Adipocyte (in vitro differentiated cells): ENCODE results near the gene RAB40C.
A peak's percentile ranks its signal among the peaks of the same experiment; 100 is the strongest.

ENCODE experiments used
- DNase-seq: peaks from one replicate; pipeline ENCODE4 v3.0.0-alpha.2; 2015; ENCODE audit warnings: low read depth
- H3K27me3 ChIP-seq: replicated peaks from 2 replicates; pipeline ENCODE4 v1.7.0; 2013; ENCODE audit warnings: mild to moderate bottlenecking, low read length, moderate library complexity; ENCODE audit not compliant: control insufficient read depth, insufficient read depth
- H3K36me3 ChIP-seq: 2 replicates; pipeline ENCODE4 v1.7.0; 2013; ENCODE audit warnings: low read length, mild to moderate bottlenecking, moderate library complexity; ENCODE audit not compliant: control insufficient read depth, insufficient read depth, severe bottlenecking
- H3K4me1 ChIP-seq: 2 replicates; pipeline ENCODE4 v1.7.0; 2013; ENCODE audit warnings: mild to moderate bottlenecking, low read length, moderate library complexity; ENCODE audit not compliant: control insufficient read depth, insufficient read depth
- H3K4me3 ChIP-seq: 2 replicates; pipeline ENCODE4 v1.7.0; 2013; ENCODE audit warnings: mild to moderate bottlenecking, low read length, moderate library complexity
- H3K9ac ChIP-seq: 2 replicates; pipeline ENCODE4 v1.7.0; 2013; ENCODE audit warnings: mild to moderate bottlenecking, low read length, moderate library complexity
- H3K9me3 ChIP-seq: 2 replicates; pipeline ENCODE4 v1.7.0; 2013; ENCODE audit warnings: mild to moderate bottlenecking, low read length, moderate library complexity; ENCODE audit not compliant: control insufficient read depth

The RAB40C gene

GRCh38 chr16:638836-639235, 49.0 kb downstream of the RAB40C start:
- Histone ChIP-seq H3K36me3 (peaks cover 5% of the 10 kb centered on the region), H3K4me1 (peaks cover 9% of the 10 kb centered on the region), H3K9ac (no peak overlapping the region), H3K4me3 (no peak overlapping the region), H3K9me3 (no peaks in the 10 kb centered on the region), H3K27me3 (no peaks in the 10 kb centered on the region)
- DNase-seq, result no peak

- H3K9me3 ChIP-seq, result no peaks in the 10 kb centered on the region
- peak overlapping the region; percentile 96 for H3K9ac ChIP-seq
- H3K4me1 ChIP-seq, result peaks cover 13% of the 10 kb centered on the region
- H3K4me3 ChIP-seq, result no peak overlapping the region
- no peaks in the 10 kb centered on the region for H3K27me3 ChIP-seq
- H3K36me3 ChIP-seq, result no peaks in the 10 kb centered on the region
- DNase-seq, result no peak
Observed at GRCh38 chr16:640614-641013, 50.7 kb downstream of the RAB40C start.

GRCh38 chr16:641326-642188, 51.7 kb downstream of the RAB40C start, which contains the start of gene MCRIP2:
Gene MCRIP2 (plus strand): TSS chr16:641828. CDS start chr16:641992, 164 bp downstream.
- Histone ChIP-seq H3K36me3 (no peaks in the 10 kb centered on the region), H3K9ac (peak within 1 kb of the TSS; percentile 96), H3K27me3 (no peaks in the 10 kb centered on the region), H3K4me3 (peak within 1 kb of the TSS; percentile 87), H3K4me1 (peaks cover 22% of the 10 kb centered on the region), H3K9me3 (no peaks in the 10 kb centered on the region)
- peak; percentile 89 for DNase-seq

GRCh38 chr16:642189-643049, 52.6 kb downstream of the RAB40C start:
- no peaks in the 10 kb centered on the region for H3K27me3 ChIP-seq
- H3K4me1 ChIP-seq, result peaks cover 28% of the 10 kb centered on the region
- H3K4me3 ChIP-seq, result peak overlapping the region; percentile 87
- no peaks in the 10 kb centered on the region for H3K9me3 ChIP-seq
- H3K9ac ChIP-seq, result peak overlapping the region; percentile 96
- peak; percentile 47 for DNase-seq
- H3K36me3 ChIP-seq, result no peaks in the 10 kb centered on the region

- Histone ChIP-seq H3K4me3 (peak overlapping the region; percentile 87), H3K9me3 (no peaks in the 10 kb centered on the region), H3K27me3 (no peaks in the 10 kb centered on the region), H3K9ac (peak overlapping the region; percentile 96), H3K36me3 (no peaks in the 10 kb centered on the region), H3K4me1 (peaks cover 28% of the 10 kb centered on the region)
- no peak for DNase-seq
Observed at GRCh38 chr16:643050-643368, 53.1 kb downstream of the RAB40C start.

GRCh38 chr16:644556-644955, 54.7 kb downstream of the RAB40C start:
- Histone ChIP-seq H3K27me3 (no peaks in the 10 kb centered on the region), H3K4me3 (no peak overlapping the region), H3K9ac (no peak overlapping the region), H3K9me3 (no peaks in the 10 kb centered on the region), H3K36me3 (no peaks in the 10 kb centered on the region), H3K4me1 (peaks cover 37% of the 10 kb centered on the region)
- DNase-seq, result no peak

GRCh38 chr16:645852-646678, 56.2 kb downstream of the RAB40C start:
- Histone ChIP-seq H3K9ac (peak overlapping the region; percentile 60), H3K4me1 (peaks cover 41% of the 10 kb centered on the region), H3K9me3 (no peaks in the 10 kb centered on the region), H3K36me3 (no peaks in the 10 kb centered on the region), H3K27me3 (no peaks in the 10 kb centered on the region), H3K4me3 (peak overlapping the region; percentile 23)
- no peak for DNase-seq

- no peak for DNase-seq
- no peak overlapping the region for H3K4me3 ChIP-seq
- peaks cover 41% of the 10 kb centered on the region for H3K4me1 ChIP-seq
- no peaks in the 10 kb centered on the region for H3K27me3 ChIP-seq
- H3K9ac ChIP-seq, result peak overlapping the region; percentile 60
- H3K9me3 ChIP-seq, result no peaks in the 10 kb centered on the region
- H3K36me3 ChIP-seq, result no peaks in the 10 kb centered on the region
Observed at GRCh38 chr16:646679-647172, 56.9 kb downstream of the RAB40C start.

GRCh38 chr16:647173-647902, 57.5 kb downstream of the RAB40C start:
- no peaks in the 10 kb centered on the region for H3K36me3 ChIP-seq
- DNase-seq, result no peak
- no peaks in the 10 kb centered on the region for H3K9me3 ChIP-seq
- no peak overlapping the region for H3K4me3 ChIP-seq
- H3K4me1 ChIP-seq, result peaks cover 41% of the 10 kb centered on the region
- H3K9ac ChIP-seq, result no peak overlapping the region
- H3K27me3 ChIP-seq, result no peaks in the 10 kb centered on the region

GRCh38 chr16:648071-648780, 58.4 kb downstream of the RAB40C start:
- H3K4me1 ChIP-seq, result peaks cover 38% of the 10 kb centered on the region
- peak; percentile 15 for DNase-seq
- H3K36me3 ChIP-seq, result no peaks in the 10 kb centered on the region
- H3K4me3 ChIP-seq, result peak overlapping the region; percentile 76
- H3K9me3 ChIP-seq, result no peaks in the 10 kb centered on the region
- H3K27me3 ChIP-seq, result no peaks in the 10 kb centered on the region
- peak overlapping the region; percentile 84 for H3K9ac ChIP-seq
